Stimulated activated CD8-positive, alpha-beta memory T cell treated with anti-CD3 and anti-CD28 coated beads, Interleukin-15, amount 100 ng/mL, for 4 hours (primary cell): Measurements from ENCODE around the gene L3MBTL2.
"Not testable (repeated sequence)": the region's sequence is repeated elsewhere in the genome, so short reads cannot be mapped to it uniquely, and the experiment has no call there.

Source experiments
- DNase-seq, 2 donors: peaks; one replicate each; pipeline ENCODE4 v3.0.0-alpha.2; 2020; ENCODE audit warnings: low read depth in 2 of 2

Gene L3MBTL2

GRCh38 chr22:41204992-41205900, at the start of gene L3MBTL2:
Gene L3MBTL2, plus strand, starts transcription at chr22:41205312. Its CDS starts 51 bp downstream, at chr22:41205363.
- peak; percentile 94 to 98 for DNase-seq

DNA sequence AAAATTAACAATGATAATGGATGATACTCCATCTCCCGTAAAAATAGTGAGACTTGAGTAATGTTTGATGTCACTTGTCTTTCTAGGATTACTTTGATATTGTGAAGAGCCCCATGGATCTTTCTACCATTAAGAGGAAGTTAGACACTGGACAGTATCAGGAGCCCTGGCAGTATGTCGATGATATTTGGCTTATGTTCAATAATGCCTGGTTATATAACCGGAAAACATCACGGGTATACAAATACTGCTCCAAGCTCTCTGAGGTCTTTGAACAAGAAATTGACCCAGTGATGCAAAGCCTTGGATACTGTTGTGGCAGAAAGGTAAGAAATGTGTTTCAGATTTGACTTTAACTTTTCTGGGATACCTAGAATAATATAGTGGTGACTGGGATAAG, 48.0 kb upstream of the L3MBTL2 start:
- no peak for DNase-seq

GRCh38 chr22:41169157-41169556, 36.0 kb upstream of the L3MBTL2 start:
- DNase-seq = no peak

- no peak for DNase-seq
These were observed 33.1 kb upstream of the L3MBTL2 start for GRCh38 chr22:41171996-41172395.

DNA sequence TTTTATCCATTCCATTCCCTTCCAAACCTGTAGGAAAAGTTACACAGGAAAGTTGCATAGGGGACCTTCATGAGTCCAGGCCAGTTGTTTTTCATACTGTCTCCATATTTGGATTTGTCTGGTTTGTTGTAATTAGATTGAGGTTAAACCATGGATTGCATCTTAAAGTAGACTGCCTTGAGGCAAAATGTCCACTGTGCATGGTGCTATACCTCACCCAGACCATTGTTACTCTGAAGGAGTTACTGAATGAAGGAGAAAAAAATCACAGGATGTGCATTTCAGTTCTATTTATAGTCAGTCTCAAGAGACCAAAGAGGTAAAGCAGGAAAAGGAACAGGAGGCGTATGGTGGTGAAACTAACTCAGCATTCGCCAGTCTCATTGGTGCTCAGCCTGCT, 29.6 kb upstream of the L3MBTL2 start:
- no peak for DNase-seq

GRCh38 chr22:41177040-41177621, 28.0 kb upstream of the L3MBTL2 start:
- no peak for DNase-seq

DNA sequence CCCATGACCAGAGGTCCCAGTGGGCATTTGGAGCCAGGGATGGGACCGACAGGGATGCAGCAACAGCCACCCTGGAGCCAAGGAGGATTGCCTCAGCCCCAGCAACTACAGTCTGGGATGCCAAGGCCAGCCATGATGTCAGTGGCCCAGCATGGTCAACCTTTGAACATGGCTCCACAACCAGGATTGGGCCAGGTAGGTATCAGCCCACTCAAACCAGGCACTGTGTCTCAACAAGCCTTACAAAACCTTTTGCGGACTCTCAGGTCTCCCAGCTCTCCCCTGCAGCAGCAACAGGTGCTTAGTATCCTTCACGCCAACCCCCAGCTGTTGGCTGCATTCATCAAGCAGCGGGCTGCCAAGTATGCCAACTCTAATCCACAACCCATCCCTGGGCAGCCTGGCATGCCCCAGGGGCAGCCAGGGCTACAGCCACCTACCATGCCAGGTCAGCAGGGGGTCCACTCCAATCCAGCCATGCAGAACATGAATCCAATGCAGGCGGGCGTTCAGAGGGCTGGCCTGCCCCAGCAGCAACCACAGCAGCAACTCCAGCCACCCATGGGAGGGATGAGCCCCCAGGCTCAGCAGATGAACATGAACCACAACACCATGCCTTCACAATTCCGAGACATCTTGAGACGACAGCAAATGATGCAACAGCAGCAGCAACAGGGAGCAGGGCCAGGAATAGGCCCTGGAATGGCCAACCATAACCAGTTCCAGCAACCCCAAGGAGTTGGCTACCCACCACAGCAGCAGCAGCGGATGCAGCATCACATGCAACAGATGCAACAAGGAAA, 27.3 kb upstream of the L3MBTL2 start:
- no peak for DNase-seq

DNA sequence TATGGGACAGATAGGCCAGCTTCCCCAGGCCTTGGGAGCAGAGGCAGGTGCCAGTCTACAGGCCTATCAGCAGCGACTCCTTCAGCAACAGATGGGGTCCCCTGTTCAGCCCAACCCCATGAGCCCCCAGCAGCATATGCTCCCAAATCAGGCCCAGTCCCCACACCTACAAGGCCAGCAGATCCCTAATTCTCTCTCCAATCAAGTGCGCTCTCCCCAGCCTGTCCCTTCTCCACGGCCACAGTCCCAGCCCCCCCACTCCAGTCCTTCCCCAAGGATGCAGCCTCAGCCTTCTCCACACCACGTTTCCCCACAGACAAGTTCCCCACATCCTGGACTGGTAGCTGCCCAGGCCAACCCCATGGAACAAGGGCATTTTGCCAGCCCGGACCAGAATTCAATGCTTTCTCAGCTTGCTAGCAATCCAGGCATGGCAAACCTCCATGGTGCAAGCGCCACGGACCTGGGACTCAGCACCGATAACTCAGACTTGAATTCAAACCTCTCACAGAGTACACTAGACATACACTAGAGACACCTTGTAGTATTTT, 26.6 kb upstream of the L3MBTL2 start:
- DNase-seq = no peak

DNA sequence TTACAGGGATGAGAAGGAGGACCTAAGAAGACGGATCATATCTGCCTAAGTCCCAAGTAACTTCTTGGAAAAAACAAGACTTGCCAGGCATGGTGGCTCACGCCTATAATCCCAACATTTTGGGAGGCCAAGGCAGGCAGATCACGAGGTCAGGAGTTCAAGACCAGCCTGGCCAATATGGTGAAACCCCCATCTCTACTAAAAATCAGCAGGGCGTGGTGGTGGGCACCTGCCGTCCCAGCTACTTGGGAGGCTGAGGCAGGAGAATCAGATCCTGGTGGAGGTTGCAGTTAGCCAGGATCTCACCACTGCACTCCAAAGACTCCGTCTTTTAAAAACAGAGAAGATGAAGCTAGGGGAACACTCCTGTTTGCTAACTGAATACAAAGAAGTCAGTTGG, 24.8 kb upstream of the L3MBTL2 start:
- not testable (repeated sequence) for DNase-seq

DNA sequence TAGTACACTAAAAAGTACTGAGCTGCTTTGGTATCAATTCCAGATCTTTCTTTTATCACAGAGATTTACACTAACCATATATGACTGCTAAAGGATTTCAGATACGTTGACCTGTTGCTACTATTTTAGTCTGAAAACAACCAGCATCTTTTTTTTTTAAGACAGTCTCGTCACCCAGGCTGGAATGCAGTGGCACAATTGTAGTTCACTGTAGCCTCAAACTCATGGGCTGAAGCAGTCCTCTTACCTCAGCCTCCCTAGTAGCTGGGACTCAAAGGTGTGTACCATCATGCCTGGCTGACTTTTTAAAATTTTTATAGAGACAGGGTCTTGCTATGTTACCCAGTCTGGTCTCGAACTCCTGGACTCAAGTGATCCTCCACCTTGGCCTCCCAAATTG, 24.2 kb upstream of the L3MBTL2 start:
- DNase-seq = no peak

DNA sequence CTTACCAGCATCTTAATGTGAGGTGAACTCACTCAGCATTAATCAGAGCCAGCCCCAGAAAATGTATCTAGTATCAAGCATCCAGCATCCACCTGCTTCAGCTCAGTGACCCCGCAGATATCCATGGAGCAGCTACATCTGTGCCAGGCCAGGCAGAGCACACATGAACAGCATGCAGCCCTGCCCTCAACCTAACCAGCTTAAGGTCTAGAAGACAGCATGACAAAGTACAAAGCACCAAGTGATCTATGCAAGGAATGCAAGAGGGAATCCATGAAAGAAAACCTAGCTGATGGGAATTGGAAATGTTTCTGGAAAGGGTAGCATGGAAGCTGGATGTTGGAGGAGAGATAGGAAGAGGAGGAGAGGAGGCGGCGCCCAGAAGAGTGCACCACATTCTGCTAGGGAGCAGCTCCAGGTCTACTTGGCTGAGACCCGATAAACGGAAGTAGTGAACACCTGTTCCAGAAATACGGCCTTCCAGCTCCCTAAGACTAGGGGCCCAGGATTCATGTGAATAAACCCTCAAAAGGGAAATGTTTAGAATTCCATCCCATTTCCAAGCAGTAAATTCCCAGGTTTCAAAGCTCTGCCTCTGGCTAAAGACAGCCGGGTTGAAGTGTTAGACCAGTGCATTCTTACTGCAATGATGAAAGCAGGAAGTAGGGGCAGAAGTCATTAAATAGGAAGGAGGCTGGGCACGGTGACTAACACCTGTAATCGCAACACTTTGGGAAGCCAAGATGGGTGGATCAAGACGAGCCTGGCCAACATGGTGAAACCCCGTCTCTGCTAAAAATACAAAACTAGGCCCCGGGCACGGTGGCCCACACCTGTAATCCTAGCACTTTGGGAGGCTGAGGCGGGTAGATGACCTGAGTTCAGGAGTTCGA, 23.5 kb upstream of the L3MBTL2 start:
- no peak for DNase-seq

DNA sequence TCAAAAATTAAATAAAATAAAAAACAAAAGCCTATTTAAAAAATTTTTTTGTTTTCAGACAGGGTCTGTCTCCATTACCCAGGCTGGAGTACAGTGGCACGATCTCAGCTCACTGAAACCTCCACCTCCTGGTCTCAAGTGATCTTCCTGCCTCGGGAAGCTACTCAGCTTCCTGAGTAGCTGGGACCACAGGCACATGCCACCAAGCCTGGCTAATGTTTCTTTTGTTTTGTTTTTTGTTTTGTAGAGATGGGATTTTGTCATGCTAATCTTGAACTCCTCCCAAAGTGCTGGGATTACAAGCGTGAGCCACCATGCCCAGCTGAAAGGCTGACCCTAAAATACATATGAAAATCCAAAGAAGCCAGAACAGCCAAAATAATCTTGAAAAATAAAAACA, 20.4 kb upstream of the L3MBTL2 start:
- no peak for DNase-seq

GRCh38 chr22:41191467-41191866, 13.6 kb upstream of the L3MBTL2 start:
- DNase-seq = no peak

GRCh38 chr22:41193829-41194228, 11.3 kb upstream of the L3MBTL2 start:
- no peak for DNase-seq

DNA sequence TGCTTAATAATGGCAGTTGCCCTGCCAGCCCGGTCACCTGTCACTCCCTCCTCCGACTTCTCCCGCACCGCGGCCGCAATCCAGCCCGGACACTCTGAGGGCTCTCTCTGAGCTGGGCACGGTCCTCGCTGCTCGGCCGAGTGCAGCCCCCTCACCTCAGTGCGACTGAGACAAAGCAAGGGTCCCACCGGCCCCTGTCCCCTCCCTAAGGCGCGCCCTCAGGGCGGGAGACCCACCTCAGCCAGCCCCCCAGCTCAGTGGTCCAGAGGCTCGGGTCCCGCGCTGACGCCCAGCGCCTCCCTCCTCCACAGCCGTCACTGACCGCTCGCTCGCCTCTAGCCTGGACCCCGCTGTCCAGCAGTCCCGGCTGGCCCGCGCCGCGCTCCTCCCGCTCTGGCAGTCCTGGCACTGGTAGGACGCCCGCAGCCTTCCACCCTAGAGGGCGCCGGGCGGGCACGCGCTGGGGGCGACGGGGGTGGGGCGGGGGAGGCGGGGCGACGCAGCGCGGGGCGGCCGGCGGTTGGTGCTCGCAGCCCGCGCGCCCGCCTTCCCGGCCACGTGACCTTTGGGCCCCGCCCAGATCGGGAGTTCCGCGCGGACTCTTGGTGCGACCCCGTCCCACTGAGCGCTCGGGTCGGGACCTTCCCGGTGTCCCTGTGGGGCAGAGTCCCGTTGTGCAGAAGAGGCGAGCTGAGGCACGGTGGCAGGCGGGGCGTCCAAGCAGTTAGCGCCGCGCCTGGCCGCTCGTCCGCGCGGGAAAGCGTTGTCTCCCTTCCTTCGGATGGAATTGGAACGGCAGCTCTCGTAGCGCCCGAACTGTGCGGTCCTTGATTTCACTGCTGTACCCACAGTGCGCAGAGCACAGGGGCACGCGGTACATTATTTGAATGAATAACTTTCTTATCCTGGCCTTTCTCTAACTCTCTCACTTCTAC, 7.8 kb upstream of the L3MBTL2 start:
- peak; percentile 65 to 69 for DNase-seq

DNA sequence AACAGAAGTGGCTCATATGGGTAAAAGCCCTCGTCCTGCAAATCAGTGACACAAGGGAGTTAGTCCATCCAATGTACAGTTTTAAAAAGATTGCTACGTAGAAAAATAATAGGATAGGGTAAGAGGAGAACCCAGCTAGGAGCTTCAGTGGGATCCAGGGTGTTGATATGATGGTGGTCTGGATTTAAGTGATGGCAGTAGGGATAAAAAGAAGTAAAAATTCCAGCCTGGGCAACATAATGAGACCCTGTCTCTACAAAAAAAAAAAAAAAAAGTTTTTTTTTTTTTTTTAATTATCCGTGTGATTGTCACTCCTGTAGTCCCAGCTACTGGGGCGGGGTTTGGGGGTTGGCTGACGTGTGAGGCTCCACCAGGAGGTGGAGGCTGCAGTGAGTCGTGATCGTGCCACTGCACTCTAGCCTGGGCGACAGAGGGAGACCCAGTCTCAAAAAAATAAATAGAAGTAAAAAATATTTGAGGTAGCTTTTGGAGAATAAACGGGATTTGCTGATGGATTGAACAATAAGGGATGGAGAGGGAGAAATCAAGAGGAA, 7.0 kb upstream of the L3MBTL2 start:
- no peak for DNase-seq

DNA sequence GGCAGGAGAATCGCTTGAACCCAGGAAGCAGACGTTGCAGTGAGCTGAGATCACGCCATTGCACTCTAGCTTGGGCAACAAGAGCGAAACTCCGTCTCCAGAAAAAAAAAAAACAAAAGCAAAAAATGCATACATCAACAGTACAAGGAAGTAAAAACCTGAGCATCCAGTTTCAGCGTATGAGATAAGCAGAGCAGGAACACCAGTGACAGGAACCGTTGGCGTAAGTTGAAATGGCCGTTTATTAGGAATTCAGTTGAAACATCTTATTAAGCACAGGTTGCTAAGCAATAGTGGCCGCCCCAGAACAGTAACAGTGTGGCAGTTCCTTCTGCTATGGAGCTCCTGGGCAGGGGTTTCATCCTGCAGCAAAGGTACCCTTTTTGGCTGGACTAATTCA, 4.0 kb upstream of the L3MBTL2 start:
- no peak for DNase-seq

DNA sequence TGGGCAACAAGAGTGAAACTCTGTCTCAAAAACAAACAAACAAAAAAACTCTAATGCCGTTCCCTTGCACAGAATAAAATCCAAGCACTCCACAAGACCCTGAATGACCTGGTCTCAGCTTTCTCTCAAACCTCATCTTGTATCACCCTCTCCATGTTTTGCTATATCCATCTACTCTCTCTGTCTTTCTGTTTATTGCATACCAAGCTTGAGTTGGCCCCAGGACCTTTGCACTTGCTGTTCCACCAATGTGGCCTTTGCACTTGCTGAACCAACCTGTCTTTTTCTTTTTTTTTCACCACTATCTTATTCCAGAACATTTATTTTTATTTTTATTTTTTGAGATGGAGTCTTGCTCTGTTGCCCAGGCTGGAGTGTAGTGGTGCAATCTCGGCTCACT, 2.0 kb upstream of the L3MBTL2 start:
- no peak for DNase-seq

DNA sequence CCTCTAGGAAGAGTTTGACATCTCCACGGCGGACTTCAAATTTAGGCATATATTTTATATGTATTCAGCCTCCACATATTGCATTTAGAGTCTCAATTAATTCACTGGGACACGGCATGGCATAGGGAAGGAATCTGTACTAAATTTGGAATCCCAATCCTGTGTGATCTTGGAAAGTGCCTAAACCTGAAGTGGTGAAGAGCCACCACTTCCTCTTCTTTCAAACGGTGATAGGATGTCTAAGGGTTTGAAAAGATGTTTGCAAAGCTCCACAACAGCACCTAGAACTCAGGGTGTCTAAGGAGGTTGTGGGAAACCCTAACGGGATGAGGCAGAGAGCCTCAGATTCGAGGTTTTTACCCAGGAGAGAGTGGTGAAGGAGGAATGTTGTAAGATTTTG, 1.0 kb upstream of the L3MBTL2 start:
- DNase-seq = no peak

GRCh38 chr22:41206719-41207118, 1.6 kb downstream of the L3MBTL2 start:
- no peak for DNase-seq
